HG03135 (cell line): Measurements from ENCODE around the gene IP6K3.

Experiments used
- ATAC-seq: cut with Tn5 transposase; IDR thresholded peaks from one replicate; pipeline ENCODE4 v1.9.1; 2021; ENCODE audit warnings: mild to moderate bottlenecking, moderate library complexity; ENCODE audit not compliant: unreplicated experiment

IP6K3 gene

GRCh38 chr6:33746651-33747100 lies at the start of gene IP6K3:
Gene IP6K3, minus strand, starts transcription at chr6:33746905. Its CDS starts 11,429 bp downstream, at chr6:33735476.
- ATAC-seq, result no peak

GRCh38 chr6:33794910-33795623 lies 48.4 kb upstream of the IP6K3 start:
- ATAC-seq, result no peak

GRCh38 chr6:33792981-33793380 lies 46.3 kb upstream of the IP6K3 start:
- ATAC-seq, result no peak

GRCh38 chr6:33791620-33792019 lies 44.9 kb upstream of the IP6K3 start:
- ATAC-seq, result no peak

GRCh38 chr6:33790910-33791309 lies 44.2 kb upstream of the IP6K3 start:
- no peak for ATAC-seq

GRCh38 chr6:33790379-33790778 lies 43.7 kb upstream of the IP6K3 start:
- ATAC-seq, result no peak

GRCh38 chr6:33789550-33789895 lies 42.8 kb upstream of the IP6K3 start:
- ATAC-seq, result no peak

GRCh38 chr6:33788694-33789549 lies 42.2 kb upstream of the IP6K3 start, which contains the start of gene LEMD2:
Gene LEMD2, minus strand, starts transcription at chr6:33789130. Its CDS starts 14 bp downstream, at chr6:33789116.
- peak; percentile 78 for ATAC-seq

- peak; percentile 42 for ATAC-seq
Measured at GRCh38 chr6:33787954-33788693, 41.4 kb upstream of the IP6K3 start.

GRCh38 chr6:33787346-33787953 lies 40.7 kb upstream of the IP6K3 start:
- no peak for ATAC-seq

GRCh38 chr6:33786736-33787135 lies 40.0 kb upstream of the IP6K3 start:
- ATAC-seq, result no peak

- no peak for ATAC-seq
Measured at GRCh38 chr6:33785778-33786177, 39.1 kb upstream of the IP6K3 start.

GRCh38 chr6:33784787-33785186 lies 38.1 kb upstream of the IP6K3 start:
- no peak for ATAC-seq

- ATAC-seq, result no peak
Measured at GRCh38 chr6:33783781-33784520, 37.2 kb upstream of the IP6K3 start.

- no peak for ATAC-seq
Measured at GRCh38 chr6:33782561-33782960, 35.9 kb upstream of the IP6K3 start.

- no peak for ATAC-seq
Measured at GRCh38 chr6:33781131-33781975, 34.6 kb upstream of the IP6K3 start.

GRCh38 chr6:33779895-33780294 lies 33.2 kb upstream of the IP6K3 start:
- no peak for ATAC-seq

- no peak for ATAC-seq
Measured at GRCh38 chr6:33779290-33779689, 32.6 kb upstream of the IP6K3 start.

- no peak for ATAC-seq
Measured at GRCh38 chr6:33778444-33779121, 31.9 kb upstream of the IP6K3 start.
